HEK293 (cell line): ENCODE data around the gene BTBD9.

ENCODE experiments used
- CTCF ChIA-PET: fragments of 350-600 bp; formaldehyde crosslinking; extraction: SDS; loops from one replicate; lab custom pipeline; 2021; ENCODE audit warnings: antibody characterized with exemption; lab: Yijun Ruan, JAX
- POLR2A ChIA-PET: fragments of 300-600 bp; formaldehyde crosslinking; extraction: SDS; loops from one replicate; lab custom pipeline; 2020; ENCODE audit warnings: antibody characterized with exemption, inconsistent platforms; lab: Yijun Ruan, JAX
- H3K27ac ChIP-seq: fragments of 200-500 bp; sonication (Bioruptor generic); 2 replicates; pipeline ENCODE4 v1.5.1; 2014; ENCODE audit warnings: low read depth, low read length, control low read depth, inconsistent platforms; ENCODE audit errors: extremely low read depth
- H3K36me3 ChIP-seq, 2 experiments: fragments of 200-500 bp in 1 of 2; sonication (Bioruptor generic) in 1 of 2; 1 replicate in 1 of 2; 2 replicates in 1 of 2; pipeline ENCODE4 v1.5.1; 2014 to 2017; ENCODE audit warnings: inconsistent platforms in 2 of 2, low read length in 2 of 2; ENCODE audit not compliant: control insufficient read depth in 2 of 2, insufficient read depth in 1 of 2
- H3K4me1 ChIP-seq: fragments of 200-500 bp; sonication (Bioruptor generic); 2 replicates; pipeline ENCODE4 v1.5.1; 2014; ENCODE audit warnings: mild to moderate bottlenecking, low read length, inconsistent platforms; ENCODE audit not compliant: control insufficient read depth, insufficient read depth
- H3K4me3 ChIP-seq: 2 replicates; pipeline ENCODE4 v1.5.1; 2011; ENCODE audit warnings: low read depth, mild to moderate bottlenecking, control low read depth, low read length, moderate library complexity
- H3K9me3 ChIP-seq: fragments of 200-500 bp; sonication (Bioruptor generic); 2 replicates; pipeline ENCODE4 v1.5.1; 2014; ENCODE audit warnings: low read depth, low read length, inconsistent platforms; ENCODE audit not compliant: control insufficient read depth, insufficient read depth
- GLI2 ChIP-seq: fragments of 450-650 bp; formaldehyde crosslinking; IDR thresholded peaks from 2 replicates; pipeline ENCODE4; 2017; ENCODE audit warnings: missing biosample characterization, missing genetic modification characterization, low read depth, borderline replicate concordance
- GLIS1 ChIP-seq: fragments of 450-650 bp; formaldehyde crosslinking; IDR thresholded peaks from 2 replicates; pipeline ENCODE4 v1.5.1; 2016; ENCODE audit warnings: missing biosample characterization, missing genetic modification characterization
- HOXD13 ChIP-seq: sonication (generic); formaldehyde crosslinking; IDR thresholded peaks from 2 replicates; pipeline ENCODE4 v1.8.0; 2022; ENCODE audit warnings: missing genetic modification reagents, borderline replicate concordance
- RBAK ChIP-seq: fragments of 450-650 bp; formaldehyde crosslinking; IDR thresholded peaks from 2 replicates; pipeline ENCODE4 v1.5.1; 2016; ENCODE audit warnings: missing biosample characterization, missing genetic modification characterization
- SCRT2 ChIP-seq: fragments of 450-650 bp; formaldehyde crosslinking; IDR thresholded peaks from 2 replicates; pipeline ENCODE4 v1.5.1; 2016; ENCODE audit warnings: missing biosample characterization, missing genetic modification characterization
- ZFP41 ChIP-seq: fragments of 450-650 bp; formaldehyde crosslinking; IDR thresholded peaks from 2 replicates; pipeline ENCODE4 v1.5.1; 2016; ENCODE audit warnings: missing biosample characterization, missing genetic modification characterization, borderline replicate concordance
- ZNF112 ChIP-seq: fragments of 450-650 bp; formaldehyde crosslinking; IDR thresholded peaks from 2 replicates; pipeline ENCODE4 v1.5.0; 2017; ENCODE audit warnings: missing biosample characterization, missing genetic modification characterization
- ZNF184 ChIP-seq: fragments of 450-650 bp; IDR thresholded peaks from 2 replicates; pipeline ENCODE4 v1.5.1; 2018; ENCODE audit warnings: missing biosample characterization, mild to moderate bottlenecking, missing genetic modification characterization
- ZNF214 ChIP-seq: fragments of 450-650 bp; formaldehyde crosslinking; IDR thresholded peaks from 2 replicates; pipeline ENCODE4 v1.5.1; 2017; ENCODE audit warnings: missing biosample characterization, mild to moderate bottlenecking, missing genetic modification characterization, borderline replicate concordance
- ZNF24 ChIP-seq: fragments of 450-650 bp; formaldehyde crosslinking; IDR thresholded peaks from 2 replicates; pipeline ENCODE4 v1.5.1; 2016; ENCODE audit warnings: missing biosample characterization, missing genetic modification characterization
- ZNF248 ChIP-seq: fragments of 450-650 bp; formaldehyde crosslinking; IDR thresholded peaks from 2 replicates; pipeline ENCODE4 v1.5.1; 2017; ENCODE audit warnings: missing biosample characterization, missing genetic modification characterization
- ZNF266 ChIP-seq: fragments of 450-650 bp; formaldehyde crosslinking; IDR thresholded peaks from 2 replicates; pipeline ENCODE4 v1.5.1; 2016; ENCODE audit warnings: missing biosample characterization, missing genetic modification characterization, low read depth
- ZNF341 ChIP-seq: fragments of 450-650 bp; formaldehyde crosslinking; IDR thresholded peaks from 2 replicates; pipeline ENCODE4; 2016; ENCODE audit warnings: low read depth, missing biosample characterization, missing genetic modification characterization
- ZNF391 ChIP-seq: fragments of 450-650 bp; formaldehyde crosslinking; IDR thresholded peaks from 2 replicates; pipeline ENCODE4 v1.5.1; 2016; ENCODE audit warnings: low read depth, missing biosample characterization, missing genetic modification characterization, borderline replicate concordance
- ZNF423 ChIP-seq: fragments of 450-650 bp; formaldehyde crosslinking; IDR thresholded peaks from 2 replicates; pipeline ENCODE4 v1.5.1; 2016; ENCODE audit warnings: missing biosample characterization, missing genetic modification characterization
- ZNF426 ChIP-seq: fragments of 450-650 bp; formaldehyde crosslinking; IDR thresholded peaks from 2 replicates; pipeline ENCODE4 v1.5.1; 2017; ENCODE audit warnings: missing biosample characterization, missing genetic modification characterization, mild to moderate bottlenecking, inconsistent platforms, moderate library complexity
- ZNF561 ChIP-seq: fragments of 450-650 bp; IDR thresholded peaks from 2 replicates; pipeline ENCODE4 v1.5.1; 2018; ENCODE audit warnings: missing biosample characterization, missing genetic modification characterization, borderline replicate concordance
- ZNF600 ChIP-seq: fragments of 450-650 bp; formaldehyde crosslinking; IDR thresholded peaks from 2 replicates; pipeline ENCODE4 v1.5.1; 2016; ENCODE audit warnings: missing biosample characterization, missing genetic modification characterization
- ZNF76 ChIP-seq: fragments of 450-650 bp; formaldehyde crosslinking; IDR thresholded peaks from 2 replicates; pipeline ENCODE4; 2016; ENCODE audit warnings: low read depth, missing biosample characterization, missing genetic modification characterization, borderline replicate concordance
- ZNF843 ChIP-seq: fragments of 450-650 bp; formaldehyde crosslinking; IDR thresholded peaks from 2 replicates; pipeline ENCODE4 v1.5.1; 2016; ENCODE audit warnings: missing biosample characterization, missing genetic modification characterization
- ZSCAN16 ChIP-seq: fragments of 450-650 bp; formaldehyde crosslinking; IDR thresholded peaks from 2 replicates; pipeline ENCODE4 v1.5.1; 2016; ENCODE audit warnings: missing biosample characterization, missing genetic modification characterization
- TF ChIP-seq, protein P1 (sequence below): fragments of 450-650 bp; formaldehyde crosslinking; optimal IDR thresholded peaks from 2 replicates; pipeline ENCODE3; 2016; ENCODE audit warnings: missing biosample characterization, mild to moderate bottlenecking, missing genetic modification characterization
- TF ChIP-seq, protein P2 (sequence below): fragments of 450-650 bp; formaldehyde crosslinking; IDR thresholded peaks from 2 replicates; pipeline ENCODE4 v1.5.1; 2017; ENCODE audit warnings: missing biosample characterization, mild to moderate bottlenecking, missing genetic modification characterization, moderate library complexity
- TF ChIP-seq, protein P3 (sequence below): fragments of 450-650 bp; formaldehyde crosslinking; IDR thresholded peaks from 2 replicates; pipeline ENCODE4 v1.5.1; 2017; ENCODE audit warnings: missing biosample characterization, missing genetic modification characterization
- TF ChIP-seq, protein P4 (sequence below): fragments of 450-650 bp; formaldehyde crosslinking; IDR thresholded peaks from 2 replicates; pipeline ENCODE4 v1.5.1; 2016; ENCODE audit warnings: missing biosample characterization, missing genetic modification characterization
- TF ChIP-seq, protein P5 (sequence below): fragments of 450-650 bp; formaldehyde crosslinking; IDR thresholded peaks from 2 replicates; pipeline ENCODE4 v1.5.1; 2016; ENCODE audit warnings: missing biosample characterization, missing genetic modification characterization
- TF ChIP-seq, protein P6 (sequence below): fragments of 450-650 bp; formaldehyde crosslinking; IDR thresholded peaks from 2 replicates; pipeline ENCODE4 v1.5.1; 2016; ENCODE audit warnings: missing biosample characterization, missing genetic modification characterization

BTBD9 gene

DNA sequence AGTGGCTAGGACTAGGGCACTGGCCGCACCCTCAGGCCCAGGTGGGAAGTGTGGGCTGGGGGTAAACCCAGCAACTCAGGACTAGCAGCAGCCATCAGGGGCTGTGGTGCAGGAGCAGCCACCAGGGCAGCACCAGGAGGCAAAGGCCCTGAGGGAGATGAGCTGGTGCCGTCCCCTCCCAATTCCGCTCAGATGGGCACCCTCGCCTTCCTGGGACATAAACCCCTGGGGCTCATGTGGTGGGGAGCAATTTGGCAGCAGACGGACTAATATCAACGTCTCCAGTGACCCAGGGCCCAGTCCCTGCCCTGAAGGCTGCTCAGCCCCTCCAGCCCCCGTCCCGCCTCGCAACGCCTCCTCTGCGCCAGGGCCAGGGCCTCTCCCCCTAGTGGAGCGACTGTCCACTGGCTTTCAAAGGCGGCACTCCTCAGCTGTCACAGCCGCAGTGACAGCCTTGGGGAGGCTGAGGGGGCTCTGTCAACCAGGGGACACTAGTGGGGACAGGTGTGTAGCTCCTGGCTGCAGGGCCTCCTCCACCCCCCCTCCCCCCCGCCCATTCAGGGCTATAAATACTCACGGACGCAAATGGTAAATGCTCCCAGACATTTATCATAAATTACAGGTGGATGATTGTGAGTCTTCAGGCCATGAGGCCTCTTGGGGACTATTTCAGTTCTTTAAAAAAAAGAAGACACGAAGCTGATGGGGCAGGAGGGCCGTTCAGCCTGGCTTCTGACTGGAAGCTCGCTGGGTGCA lies 470.3 kb downstream of the BTBD9 start:
- no peak overlapping the region for H3K4me3 ChIP-seq
- ChIA-PET CTCF (no interaction called here), POLR2A (no interaction called here)
- H3K4me1 ChIP-seq, result no peaks in the 10 kb centered on the region
- no peaks in the 10 kb centered on the region for H3K36me3 ChIP-seq
- TF ChIP-seq ZNF426 (tag by site-specific recombination) (no peak), GLI2 (no peak), ZNF112 (no peak), ZNF561 (no peak), HOXD13 (CRISPR knock-in tag) (no peak), SCRT2 (tag by site-specific recombination) (no peak), ZNF600 (tag by site-specific recombination) (no peak), ZNF391 (tag by site-specific recombination) (no peak), ZFP41 (tag by site-specific recombination) (no peak)
- TF ChIP-seq, protein P1, sequence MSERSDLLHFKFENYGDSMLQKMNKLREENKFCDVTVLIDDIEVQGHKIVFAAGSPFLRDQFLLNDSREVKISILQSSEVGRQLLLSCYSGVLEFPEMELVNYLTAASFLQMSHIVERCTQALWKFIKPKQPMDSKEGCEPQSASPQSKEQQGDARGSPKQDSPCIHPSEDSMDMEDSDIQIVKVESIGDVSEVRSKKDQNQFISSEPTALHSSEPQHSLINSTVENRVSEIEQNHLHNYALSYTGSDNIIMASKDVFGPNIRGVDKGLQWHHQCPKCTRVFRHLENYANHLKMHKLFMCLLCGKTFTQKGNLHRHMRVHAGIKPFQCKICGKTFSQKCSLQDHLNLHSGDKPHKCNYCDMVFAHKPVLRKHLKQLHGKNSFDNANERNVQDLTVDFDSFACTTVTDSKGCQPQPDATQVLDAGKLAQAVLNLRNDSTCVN (tag by site-specific recombination), result no peak
- TF ChIP-seq, protein P2, sequence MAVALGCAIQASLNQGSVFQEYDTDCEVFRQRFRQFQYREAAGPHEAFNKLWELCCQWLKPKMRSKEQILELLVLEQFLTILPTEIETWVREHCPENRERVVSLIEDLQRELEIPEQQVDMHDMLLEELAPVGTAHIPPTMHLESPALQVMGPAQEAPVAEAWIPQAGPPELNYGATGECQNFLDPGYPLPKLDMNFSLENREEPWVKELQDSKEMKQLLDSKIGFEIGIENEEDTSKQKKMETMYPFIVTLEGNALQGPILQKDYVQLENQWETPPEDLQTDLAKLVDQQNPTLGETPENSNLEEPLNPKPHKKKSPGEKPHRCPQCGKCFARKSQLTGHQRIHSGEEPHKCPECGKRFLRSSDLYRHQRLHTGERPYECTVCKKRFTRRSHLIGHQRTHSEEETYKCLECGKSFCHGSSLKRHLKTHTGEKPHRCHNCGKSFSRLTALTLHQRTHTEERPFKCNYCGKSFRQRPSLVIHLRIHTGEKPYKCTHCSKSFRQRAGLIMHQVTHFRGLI (tag by site-specific recombination), result no peak
- TF ChIP-seq, protein P3, sequence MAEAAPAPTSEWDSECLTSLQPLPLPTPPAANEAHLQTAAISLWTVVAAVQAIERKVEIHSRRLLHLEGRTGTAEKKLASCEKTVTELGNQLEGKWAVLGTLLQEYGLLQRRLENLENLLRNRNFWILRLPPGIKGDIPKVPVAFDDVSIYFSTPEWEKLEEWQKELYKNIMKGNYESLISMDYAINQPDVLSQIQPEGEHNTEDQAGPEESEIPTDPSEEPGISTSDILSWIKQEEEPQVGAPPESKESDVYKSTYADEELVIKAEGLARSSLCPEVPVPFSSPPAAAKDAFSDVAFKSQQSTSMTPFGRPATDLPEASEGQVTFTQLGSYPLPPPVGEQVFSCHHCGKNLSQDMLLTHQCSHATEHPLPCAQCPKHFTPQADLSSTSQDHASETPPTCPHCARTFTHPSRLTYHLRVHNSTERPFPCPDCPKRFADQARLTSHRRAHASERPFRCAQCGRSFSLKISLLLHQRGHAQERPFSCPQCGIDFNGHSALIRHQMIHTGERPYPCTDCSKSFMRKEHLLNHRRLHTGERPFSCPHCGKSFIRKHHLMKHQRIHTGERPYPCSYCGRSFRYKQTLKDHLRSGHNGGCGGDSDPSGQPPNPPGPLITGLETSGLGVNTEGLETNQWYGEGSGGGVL, result no peak
- no peaks in the 10 kb centered on the region for H3K9me3 ChIP-seq
- H3K27ac ChIP-seq, result no peak overlapping the region

DNA sequence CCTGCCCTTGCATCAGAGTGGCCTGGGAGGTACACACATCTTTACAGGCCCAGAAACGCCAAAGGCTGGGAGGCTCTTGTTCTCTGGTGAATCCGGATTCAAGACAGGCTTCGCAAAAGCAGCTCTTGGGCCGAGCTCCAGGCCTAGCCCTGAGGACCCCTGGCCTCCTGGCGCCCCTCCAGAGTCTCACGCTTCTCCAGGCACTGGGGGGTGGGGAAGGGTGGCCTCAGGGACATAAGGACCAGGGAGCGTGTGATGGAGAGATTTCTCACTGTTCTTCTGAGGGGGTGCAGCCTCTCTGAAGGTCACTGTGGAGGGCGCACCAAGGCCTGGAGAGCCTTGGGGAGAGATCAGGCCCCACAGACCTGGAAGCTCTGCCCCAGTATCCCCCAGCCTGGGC lies 471.0 kb downstream of the BTBD9 start:
- no peaks in the 10 kb centered on the region for H3K36me3 ChIP-seq
- no peaks in the 10 kb centered on the region for H3K9me3 ChIP-seq
- ChIA-PET POLR2A (no interaction called here), CTCF (no interaction called here)
- no peaks in the 10 kb centered on the region for H3K4me1 ChIP-seq
- H3K27ac ChIP-seq, result no peak overlapping the region
- H3K4me3 ChIP-seq, result no peak overlapping the region
- TF ChIP-seq ZNF266 (tag by site-specific recombination) (no peak), ZNF24 (tag by site-specific recombination) (no peak), ZNF184 (tag by site-specific recombination) (no peak), ZNF76 (tag by site-specific recombination) (no peak), ZNF341 (tag by site-specific recombination) (no peak), ZNF423 (tag by site-specific recombination) (no peak), ZNF248 (no peak), ZNF214 (tag by site-specific recombination) (no peak), GLIS1 (tag by site-specific recombination) (no peak), ZSCAN16 (no peak), ZNF843 (tag by site-specific recombination) (no peak), RBAK (tag by site-specific recombination) (no peak)
- TF ChIP-seq, protein P4, sequence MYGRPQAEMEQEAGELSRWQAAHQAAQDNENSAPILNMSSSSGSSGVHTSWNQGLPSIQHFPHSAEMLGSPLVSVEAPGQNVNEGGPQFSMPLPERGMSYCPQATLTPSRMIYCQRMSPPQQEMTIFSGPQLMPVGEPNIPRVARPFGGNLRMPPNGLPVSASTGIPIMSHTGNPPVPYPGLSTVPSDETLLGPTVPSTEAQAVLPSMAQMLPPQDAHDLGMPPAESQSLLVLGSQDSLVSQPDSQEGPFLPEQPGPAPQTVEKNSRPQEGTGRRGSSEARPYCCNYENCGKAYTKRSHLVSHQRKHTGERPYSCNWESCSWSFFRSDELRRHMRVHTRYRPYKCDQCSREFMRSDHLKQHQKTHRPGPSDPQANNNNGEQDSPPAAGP (tag by site-specific recombination), result no peak
- TF ChIP-seq, protein P5, sequence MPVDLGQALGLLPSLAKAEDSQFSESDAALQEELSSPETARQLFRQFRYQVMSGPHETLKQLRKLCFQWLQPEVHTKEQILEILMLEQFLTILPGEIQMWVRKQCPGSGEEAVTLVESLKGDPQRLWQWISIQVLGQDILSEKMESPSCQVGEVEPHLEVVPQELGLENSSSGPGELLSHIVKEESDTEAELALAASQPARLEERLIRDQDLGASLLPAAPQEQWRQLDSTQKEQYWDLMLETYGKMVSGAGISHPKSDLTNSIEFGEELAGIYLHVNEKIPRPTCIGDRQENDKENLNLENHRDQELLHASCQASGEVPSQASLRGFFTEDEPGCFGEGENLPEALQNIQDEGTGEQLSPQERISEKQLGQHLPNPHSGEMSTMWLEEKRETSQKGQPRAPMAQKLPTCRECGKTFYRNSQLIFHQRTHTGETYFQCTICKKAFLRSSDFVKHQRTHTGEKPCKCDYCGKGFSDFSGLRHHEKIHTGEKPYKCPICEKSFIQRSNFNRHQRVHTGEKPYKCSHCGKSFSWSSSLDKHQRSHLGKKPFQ (tag by site-specific recombination), result no peak
- TF ChIP-seq, protein P6, sequence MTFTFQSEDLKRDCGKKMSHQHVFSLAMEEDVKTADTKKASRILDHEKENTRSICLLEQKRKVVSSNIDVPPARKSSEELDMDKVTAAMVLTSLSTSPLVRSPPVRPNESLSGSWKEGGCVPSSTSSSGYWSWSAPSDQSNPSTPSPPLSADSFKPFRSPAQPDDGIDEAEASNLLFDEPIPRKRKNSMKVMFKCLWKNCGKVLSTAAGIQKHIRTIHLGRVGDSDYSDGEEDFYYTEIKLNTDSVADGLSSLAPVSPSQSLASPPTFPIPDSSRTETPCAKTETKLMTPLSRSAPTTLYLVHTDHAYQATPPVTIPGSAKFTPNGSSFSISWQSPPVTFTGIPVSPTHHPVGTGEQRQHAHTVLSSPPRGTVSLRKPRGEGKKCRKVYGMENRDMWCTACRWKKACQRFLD (tag by site-specific recombination), result no peak
